ENCODE data around the gene GPC6. TPM values are rescaled to one million over a fixed set of nuclear protein-coding genes. Genes with fewer than 3 reads are reported as not detected.

The GPC6 gene
- total RNA-seq, 2 donors from 2014 or later, result 1.6 to 4.0 TPM

GRCh38 chr13:93344048-93344705 is 117.6 kb downstream of the GPC6 start:
- Histone ChIP-seq H3K27me3 (no peaks in the 10 kb centered on the region), H3K4me1 (no peaks in the 10 kb centered on the region), H3K36me3 (replicated peaks in 1 of 2; ENCODE audit: insufficient read depth in 1 of 2, low read depth in 2 of 2) (no peaks in the 10 kb centered on the region), H3K4me3 (no peak overlapping the region), H3K9me3 (no peaks in the 10 kb centered on the region), H3K27ac (no peak overlapping the region)
- 68 to 71% methylated on average over 3 of the region's 3 CpGs for WGBS, 2 donors
- intact Hi-C loops (cut with DNase I), result no loop called here
- DNase-seq (no peak), ATAC-seq (no peak)
- TF ChIP-seq POLR2A (IDR thresholded peaks at IDR 0.05) (no peak), CTCF (IDR thresholded peaks at IDR 0.05) (no peak)

GRCh38 chr13:93345024-93345423 is 118.4 kb downstream of the GPC6 start:
- DNase-seq, result no peak
- H3K27me3 ChIP-seq, result no peaks in the 10 kb centered on the region
- no peak for TF ChIP-seq CTCF (IDR thresholded peaks at IDR 0.05)
- TF ChIP-seq POLR2A (IDR thresholded peaks at IDR 0.05), result no peak
- H3K4me3 ChIP-seq, result no peak overlapping the region
- intact Hi-C loops (cut with DNase I), result no loop called here
- H3K9me3 ChIP-seq, result no peaks in the 10 kb centered on the region
- no peak for ATAC-seq
- no peak overlapping the region for H3K27ac ChIP-seq
- no peaks in the 10 kb centered on the region for H3K36me3 ChIP-seq (replicated peaks in 1 of 2; ENCODE audit: insufficient read depth in 1 of 2, low read depth in 2 of 2)
- no peaks in the 10 kb centered on the region for H3K4me1 ChIP-seq

- TF ChIP-seq CTCF (IDR thresholded peaks at IDR 0.05), result no peak
- no peak for TF ChIP-seq POLR2A (IDR thresholded peaks at IDR 0.05)
These were observed 119.2 kb downstream of the GPC6 start for GRCh38 chr13:93345770-93346169.

GRCh38 chr13:93352616-93353015 is 126.0 kb downstream of the GPC6 start:
- no peaks in the 10 kb centered on the region for H3K9me3 ChIP-seq
- intact Hi-C loops (cut with DNase I), result no loop called here
- no peaks in the 10 kb centered on the region for H3K4me1 ChIP-seq
- no peak for TF ChIP-seq POLR2A (IDR thresholded peaks at IDR 0.05)
- no peak for TF ChIP-seq CTCF (IDR thresholded peaks at IDR 0.05)
- H3K4me3 ChIP-seq, result no peak overlapping the region
- no peak overlapping the region for H3K27ac ChIP-seq
- no peaks in the 10 kb centered on the region for H3K27me3 ChIP-seq
- no peak for DNase-seq
- 76 to 81% methylated on average over 4 of the region's 4 CpGs for WGBS, 2 donors
- ATAC-seq, result no peak
- H3K36me3 ChIP-seq (replicated peaks in 1 of 2; ENCODE audit: insufficient read depth in 1 of 2, low read depth in 2 of 2), result no peaks in the 10 kb centered on the region

More at GRCh38 chr13:93345770-93346169, 119.2 kb downstream of the GPC6 start:
- H3K36me3 ChIP-seq (replicated peaks in 1 of 2; ENCODE audit: insufficient read depth in 1 of 2, low read depth in 2 of 2), result no peaks in the 10 kb centered on the region
- no peaks in the 10 kb centered on the region for H3K27me3 ChIP-seq
- no peak overlapping the region for H3K27ac ChIP-seq
- ATAC-seq, result no peak
- no peaks in the 10 kb centered on the region for H3K4me1 ChIP-seq
- H3K4me3 ChIP-seq, result no peak overlapping the region
- DNase-seq, result no peak
- 53 to 60% methylated on average over 2 of the region's 2 CpGs for WGBS, 2 donors
- no peaks in the 10 kb centered on the region for H3K9me3 ChIP-seq
- intact Hi-C loops (cut with DNase I), result no loop called here

GRCh38 chr13:93355094-93355493 is 128.5 kb downstream of the GPC6 start:
- DNase-seq (no peak), ATAC-seq (no peak)
- H3K4me1 ChIP-seq, result no peaks in the 10 kb centered on the region
- intact Hi-C loops (cut with DNase I), result no loop called here
- H3K4me3 ChIP-seq, result no peak overlapping the region
- 62 to 66% methylated on average over 3 of the region's 3 CpGs for WGBS, 2 donors
- TF ChIP-seq CTCF (IDR thresholded peaks at IDR 0.05) (no peak), POLR2A (IDR thresholded peaks at IDR 0.05) (no peak)
- no peaks in the 10 kb centered on the region for H3K36me3 ChIP-seq (replicated peaks in 1 of 2; ENCODE audit: insufficient read depth in 1 of 2, low read depth in 2 of 2)
- no peaks in the 10 kb centered on the region for H3K27me3 ChIP-seq
- H3K27ac ChIP-seq, result no peak overlapping the region
- no peaks in the 10 kb centered on the region for H3K9me3 ChIP-seq
